H1 (cell line): Measurements from ENCODE around the gene CCDC86. TPM values are rescaled to one million over a fixed set of nuclear protein-coding genes. Genes with fewer than 3 reads are reported as not detected.

Source experiments
- BACH1 ChIP-seq: IDR thresholded peaks from 2 replicates; pipeline ENCODE4 v1.6.1; 2012; ENCODE audit warnings: low read length, improper control_type of control experiment
- CHD7 ChIP-seq: fragments of 300-600 bp; sonication (generic); IDR thresholded peaks from 2 replicates; pipeline ENCODE4 v1.7.1; 2012; ENCODE audit warnings: low read length, moderate library complexity, mild to moderate bottlenecking, inconsistent platforms; ENCODE audit not compliant: insufficient replicate concordance
- KDM5A ChIP-seq: fragments of 200-600 bp; IDR thresholded peaks from 2 replicates; pipeline ENCODE4 v1.7.1; 2012; ENCODE audit warnings: mild to moderate bottlenecking, low read length, inconsistent platforms, mixed read lengths
- POLR2A ChIP-seq, 2 experiments: IDR thresholded peaks; 1 replicate in 1 of 2; 2 replicates in 1 of 2; pipeline ENCODE4 v1.6.1; 2011; ENCODE audit warnings: low read depth in 2 of 2, low read length in 2 of 2, mild to moderate bottlenecking in 2 of 2; ENCODE audit errors: control extremely low read depth in 1 of 2
- POU5F1 ChIP-seq: IDR thresholded peaks from 2 replicates; pipeline ENCODE4 v1.6.1; 2011; ENCODE audit warnings: low read depth, mild to moderate bottlenecking, low read length, moderate library complexity
- TAF1 ChIP-seq: IDR thresholded peaks from 2 replicates; pipeline ENCODE4 v1.6.1; 2011; ENCODE audit warnings: mild to moderate bottlenecking, low read depth, low read length
- TBP ChIP-seq: IDR thresholded peaks from 2 replicates; pipeline ENCODE4 v1.6.1; 2011; ENCODE audit warnings: low read depth, low read length, improper control_type of control experiment
- TEAD4 ChIP-seq: IDR thresholded peaks from 2 replicates; pipeline ENCODE4 v1.6.1; 2012; ENCODE audit warnings: low read depth, low read length, inconsistent platforms, mixed read lengths
- polyA plus RNA-seq, 7 experiments: library from polyadenylated mRNA; depleted of rRNA in 3 of 7; stranded (reverse) in 5 of 7; unstranded in 2 of 7; fragments of >200 nt in 5 of 7; fragments of 200-250 nt in 2 of 7; gene quantifications; 1 replicate in 5 of 7; 2 replicates in 1 of 7; 4 replicates in 1 of 7; pipeline versions ENCODE4 v1.2.1 to v1.2.3, GENCODE V29; 2011 to 2013; ENCODE audit warnings: missing spikeins in 2 of 7, mixed read lengths in 2 of 7
- total RNA-seq: library from RNA; stranded (reverse); fragmentation: NEBNext Ultra II Directional; extraction: Animal tissue kit (Norgen Biotek cat#: 25700); gene quantifications from 2 replicates; pipeline ENCODE4 v1.2.1, GENCODE V29; 2021

The CCDC86 gene
- total and polyA plus RNA-seq, 2 of the 8 experiments (the other 6 are each of a cell fraction or from before 2014, with no cell fraction given), result 37.7 to 76.4 TPM

- TF ChIP-seq CHD7 (no peak), POU5F1 (no peak), TBP (no peak), BACH1 (no peak), POLR2A (IDR thresholded peaks at IDR 0.05; ENCODE audit: control extremely low read depth in 1 of 2, low read depth in 2 of 2, low read length in 2 of 2) (no peak), TAF1 (no peak), KDM5A (no peak), TEAD4 (no peak)
These were observed 48.8 kb downstream of the CCDC86 start (continued) for GRCh38 chr11:60890696-60891095.
